GM20431 (cell line): ENCODE measurements around the gene SEC16A.

Experiments
- in situ Hi-C: fragments of 300-500 bp; cut with MseI, MboI; formaldehyde crosslinking; loops from one replicate; pipeline ENCODE4 v1.15.0; 2020; ENCODE audit warnings: low sequenced_read_pairs; ENCODE audit not compliant: unreplicated experiment

The SEC16A gene

DNA sequence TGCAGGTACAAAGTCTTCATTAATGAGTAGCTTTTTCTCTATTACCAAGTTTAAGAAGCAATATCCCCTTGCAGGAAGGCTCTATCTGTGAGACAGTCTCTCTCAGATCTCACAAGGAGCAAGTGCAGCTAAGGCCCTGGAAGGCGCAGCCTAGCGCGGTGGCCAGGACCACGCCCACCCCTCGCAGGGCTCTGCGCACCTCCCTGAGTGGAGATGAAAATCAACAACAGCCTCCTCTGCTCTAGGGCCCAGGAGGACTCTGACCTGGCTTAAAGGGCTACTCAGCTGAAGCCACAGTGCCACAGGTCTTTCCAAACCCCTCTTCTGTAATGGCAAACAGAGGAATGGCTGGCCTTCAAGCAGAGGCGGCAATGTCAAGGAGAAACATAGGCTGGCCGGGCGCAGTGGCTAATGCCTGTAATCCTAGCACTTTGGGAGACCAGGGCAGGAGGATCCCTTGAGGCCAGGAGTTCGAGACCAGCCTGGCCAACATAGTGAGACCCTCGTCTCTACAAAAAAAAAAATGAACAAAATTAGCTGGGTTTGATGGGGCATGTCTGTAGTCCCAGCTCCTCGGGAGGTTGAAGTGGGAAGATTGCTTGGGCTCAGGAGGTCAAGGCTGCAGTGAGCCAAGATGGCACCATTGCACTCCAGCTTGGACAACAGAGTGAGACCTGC is 11.9 kb downstream of the SEC16A start:
- in situ Hi-C loops: no loop called here

DNA sequence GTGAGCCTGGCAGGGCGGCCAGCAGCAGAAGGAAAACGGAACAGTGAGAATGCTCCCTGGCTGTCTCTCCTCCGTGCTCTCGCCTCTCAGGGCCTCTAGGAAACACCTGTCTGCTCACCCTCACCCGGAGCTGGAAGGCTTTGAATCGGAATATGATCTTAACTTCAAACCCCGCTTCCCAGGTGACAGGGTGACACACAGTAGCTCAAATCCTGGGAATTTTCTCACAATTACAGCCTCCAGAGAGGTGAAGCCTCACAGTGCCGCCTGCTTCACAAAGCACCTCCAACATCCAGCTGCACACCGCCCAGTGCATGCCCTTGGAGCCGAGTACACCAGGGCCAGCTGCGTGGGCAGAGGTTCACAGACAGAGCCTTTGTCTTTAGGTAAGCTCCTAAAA is 12.5 kb downstream of the SEC16A start:
- in situ Hi-C loops: no loop called here

DNA sequence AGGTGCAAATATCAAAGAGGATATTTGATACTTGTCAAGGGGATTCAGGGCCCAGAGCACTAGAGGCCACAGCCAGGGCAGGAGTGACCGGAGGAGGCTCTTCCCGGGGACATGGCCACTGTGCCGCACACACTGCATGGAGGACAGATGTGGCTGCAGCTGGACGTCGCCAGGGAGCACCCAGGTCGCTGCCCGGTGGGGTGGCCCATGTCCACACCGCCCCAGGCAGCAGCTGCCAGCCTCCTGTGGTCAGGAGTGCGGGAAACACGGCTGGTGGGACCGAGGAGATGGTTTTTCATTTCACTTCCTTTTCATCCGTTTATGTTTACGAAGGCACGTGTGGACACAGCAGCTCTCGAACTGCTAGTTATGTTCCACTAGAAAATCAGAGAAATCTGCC is 15.1 kb downstream of the SEC16A start:
- in situ Hi-C loops: no loop called here

DNA sequence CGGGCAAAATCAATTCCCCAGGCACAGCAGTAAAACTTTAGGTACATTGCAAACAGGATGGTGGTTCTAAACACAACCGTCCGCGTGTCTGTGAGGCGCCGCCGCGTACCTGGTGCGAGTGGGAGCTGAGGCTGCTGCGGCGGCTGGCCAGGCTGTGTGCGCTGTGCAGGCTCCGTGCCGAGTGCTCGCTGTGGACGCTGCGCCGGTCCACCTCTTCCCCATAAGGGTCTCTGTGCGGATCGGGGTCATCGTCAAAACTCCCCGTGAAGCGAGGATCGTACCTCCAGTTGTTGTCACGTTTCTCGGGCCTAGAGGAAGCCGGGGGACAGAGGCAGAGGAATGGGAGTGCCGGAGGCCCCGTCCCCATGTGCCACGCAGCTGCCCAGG is 16.7 kb downstream of the SEC16A start:
- in situ Hi-C loops: no loop called here

DNA sequence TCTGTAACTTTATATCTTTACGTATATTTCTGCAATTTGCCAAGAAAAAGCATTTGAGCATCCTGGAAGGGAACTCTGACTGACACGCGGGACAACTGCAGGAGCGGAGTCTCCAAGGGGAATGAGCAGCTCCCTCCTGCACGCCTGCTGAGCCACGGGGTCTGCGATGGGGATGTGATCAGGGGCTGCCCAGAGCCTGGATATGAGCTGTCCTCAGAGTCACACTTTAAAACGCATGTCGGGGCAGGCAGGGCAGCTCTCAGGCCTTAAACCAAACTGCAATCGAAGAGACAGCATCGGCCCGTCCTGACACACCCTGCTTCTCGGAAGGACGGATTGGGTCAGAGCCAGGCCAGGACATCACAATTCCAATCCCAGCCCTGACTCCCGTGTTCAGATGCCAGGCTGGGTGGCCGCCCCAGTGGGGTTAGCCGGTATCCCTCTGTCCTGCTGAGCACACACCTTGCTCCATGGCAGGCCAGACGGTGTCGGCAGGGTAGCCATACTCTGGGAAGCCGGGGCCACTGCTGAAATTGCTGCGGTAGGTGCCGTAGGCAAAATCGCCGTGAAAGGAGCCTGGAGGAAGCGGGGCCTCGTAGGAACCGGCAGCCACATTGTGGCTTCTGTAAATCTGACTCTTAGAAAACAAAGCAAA is 17.2 kb downstream of the SEC16A start:
- in situ Hi-C loops: no loop called here

DNA sequence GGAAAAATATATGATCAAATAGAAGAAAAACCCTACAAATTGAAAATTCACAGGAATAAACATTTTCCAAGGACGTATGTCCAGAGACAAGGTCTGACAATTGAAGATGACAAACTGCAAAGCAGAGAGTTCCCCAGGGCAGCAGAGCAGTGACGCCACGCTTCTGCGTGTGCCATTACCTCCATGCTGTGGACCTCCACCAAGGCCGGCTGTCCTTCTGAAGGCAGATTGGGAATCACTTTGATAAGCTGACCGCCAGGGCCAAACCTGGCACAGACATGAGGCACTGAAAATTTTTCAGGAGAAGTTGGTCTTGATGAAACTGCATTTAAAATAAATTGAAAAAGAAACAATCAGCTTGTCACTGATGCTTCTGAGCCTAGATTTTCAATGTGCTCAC is 18.6 kb downstream of the SEC16A start:
- in situ Hi-C loops: no loop called here

DNA sequence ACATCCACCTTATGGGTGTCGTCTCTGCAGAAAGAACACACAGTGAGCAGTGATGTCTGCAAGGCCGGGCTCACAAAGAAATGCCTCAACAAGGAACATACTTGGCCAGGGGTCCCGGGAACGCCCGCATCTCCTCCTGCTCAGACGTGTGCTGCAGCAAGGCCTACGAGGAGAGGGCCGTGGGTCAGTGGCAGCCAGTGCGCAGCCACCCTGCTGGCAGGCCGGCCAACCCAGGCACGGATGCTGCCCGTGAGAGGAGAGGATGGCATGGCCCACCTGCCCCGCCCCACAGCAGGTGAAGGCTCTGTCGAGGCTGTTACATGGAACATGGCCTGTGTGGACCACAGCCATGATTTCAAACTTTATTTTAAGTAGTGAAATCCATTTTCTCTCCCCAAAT is 19.3 kb downstream of the SEC16A start:
- in situ Hi-C loops: no loop called here

DNA sequence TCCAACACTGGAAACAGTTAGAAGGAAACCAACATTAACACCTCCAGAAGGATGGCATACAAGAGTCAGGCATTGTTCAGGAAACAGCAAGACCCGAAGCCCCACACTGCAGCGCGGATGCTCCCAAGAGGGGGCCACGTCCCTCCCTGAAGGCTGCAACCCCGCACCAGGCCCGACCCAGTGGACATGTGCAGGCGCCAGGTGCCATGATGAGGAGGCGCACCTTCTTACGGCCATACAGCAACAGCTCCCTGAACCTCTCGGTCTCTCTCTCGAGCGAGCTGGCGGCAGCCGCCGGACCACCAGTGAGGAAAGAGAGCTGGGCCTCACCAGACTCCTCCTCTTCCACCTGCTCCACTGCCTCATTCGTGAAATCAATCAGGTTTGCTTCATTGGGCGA is 20.2 kb downstream of the SEC16A start:
- in situ Hi-C loops: no loop called here

DNA sequence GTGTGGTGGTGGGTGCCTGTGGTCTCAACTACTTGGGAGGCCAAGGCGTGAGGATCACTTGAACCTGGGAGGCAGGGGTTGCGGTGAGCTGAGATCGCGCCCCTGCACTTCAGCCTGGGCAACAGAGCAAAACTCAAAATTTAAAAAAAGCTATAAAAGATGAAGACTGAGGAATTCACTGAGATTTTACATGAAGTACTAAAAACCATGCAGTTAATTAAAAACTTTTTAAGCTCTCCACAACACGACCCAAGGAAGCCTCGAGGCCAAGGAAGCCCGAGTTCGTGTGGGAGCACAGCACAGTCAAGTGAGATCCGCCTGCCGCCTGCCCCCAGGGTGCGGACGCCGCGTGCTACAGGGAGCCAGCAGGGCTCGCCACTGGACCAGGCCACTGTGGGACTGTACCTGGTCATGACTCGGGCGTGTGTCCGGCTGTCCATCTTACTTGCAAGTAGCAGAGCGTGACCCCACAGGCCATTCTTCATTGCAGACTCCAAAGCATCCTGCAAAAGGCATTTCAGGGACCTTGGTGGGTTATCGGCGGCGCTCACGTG is 22.0 kb downstream of the SEC16A start:
- in situ Hi-C loops: no loop called here

DNA sequence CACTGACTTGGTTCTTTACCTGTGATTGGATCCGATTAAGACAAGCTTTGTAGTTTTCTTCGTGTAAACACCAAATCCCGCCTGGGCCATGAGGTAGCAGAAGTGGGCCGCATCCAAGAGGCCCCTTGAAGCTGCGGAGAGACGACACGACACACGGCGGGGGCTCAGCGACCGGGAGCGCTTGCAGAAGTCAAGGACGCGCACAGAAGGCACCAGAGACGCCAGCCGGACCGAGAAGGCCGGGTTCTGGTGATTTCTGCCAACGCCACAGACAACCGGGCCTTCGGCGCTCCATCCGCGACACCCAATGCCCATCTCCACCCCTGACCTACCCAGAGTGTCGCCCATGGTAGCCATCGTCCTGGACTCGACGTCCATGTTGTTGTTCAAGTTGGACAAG is 23.4 kb downstream of the SEC16A start:
- in situ Hi-C loops: no loop called here

DNA sequence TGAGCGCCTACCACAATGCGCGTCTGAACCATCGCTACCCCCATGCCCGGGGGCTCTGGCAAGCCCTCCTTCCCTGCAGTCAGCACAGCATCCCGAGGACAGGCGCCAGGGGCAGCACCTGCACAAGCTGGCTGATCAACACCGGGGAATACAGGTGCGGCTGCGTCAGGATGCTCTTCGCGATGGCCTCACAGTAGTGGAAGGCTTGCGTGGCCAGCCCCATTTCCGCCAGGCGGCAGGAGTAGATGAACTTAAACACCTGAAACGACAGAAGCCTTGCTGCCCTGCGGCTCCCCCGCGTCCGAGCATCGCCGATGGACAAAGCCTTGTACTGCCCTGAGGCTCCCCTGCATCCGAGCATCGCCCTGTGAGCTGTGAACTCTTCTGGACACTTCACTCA is 25.5 kb downstream of the SEC16A start:
- in situ Hi-C loops: no loop called here

DNA sequence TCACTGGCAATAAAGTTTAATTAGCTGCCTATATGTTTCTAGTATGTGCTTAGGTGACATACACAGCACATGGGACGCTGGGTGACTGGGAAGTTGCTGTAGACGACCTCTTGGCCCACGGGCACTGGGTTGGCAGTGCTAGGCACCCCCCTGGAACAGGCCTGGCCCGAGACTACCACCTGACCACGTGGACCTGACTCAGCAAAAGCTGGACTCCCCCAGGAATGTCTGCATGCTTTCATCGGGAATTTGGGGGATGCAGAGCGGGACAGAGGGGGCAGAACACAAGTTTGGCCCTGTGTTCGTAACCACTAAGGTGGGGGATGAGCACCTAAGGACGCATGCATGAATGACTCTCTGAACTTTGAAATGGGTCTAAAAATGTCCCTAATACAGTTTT is 26.6 kb downstream of the SEC16A start:
- in situ Hi-C loops: no loop called here

DNA sequence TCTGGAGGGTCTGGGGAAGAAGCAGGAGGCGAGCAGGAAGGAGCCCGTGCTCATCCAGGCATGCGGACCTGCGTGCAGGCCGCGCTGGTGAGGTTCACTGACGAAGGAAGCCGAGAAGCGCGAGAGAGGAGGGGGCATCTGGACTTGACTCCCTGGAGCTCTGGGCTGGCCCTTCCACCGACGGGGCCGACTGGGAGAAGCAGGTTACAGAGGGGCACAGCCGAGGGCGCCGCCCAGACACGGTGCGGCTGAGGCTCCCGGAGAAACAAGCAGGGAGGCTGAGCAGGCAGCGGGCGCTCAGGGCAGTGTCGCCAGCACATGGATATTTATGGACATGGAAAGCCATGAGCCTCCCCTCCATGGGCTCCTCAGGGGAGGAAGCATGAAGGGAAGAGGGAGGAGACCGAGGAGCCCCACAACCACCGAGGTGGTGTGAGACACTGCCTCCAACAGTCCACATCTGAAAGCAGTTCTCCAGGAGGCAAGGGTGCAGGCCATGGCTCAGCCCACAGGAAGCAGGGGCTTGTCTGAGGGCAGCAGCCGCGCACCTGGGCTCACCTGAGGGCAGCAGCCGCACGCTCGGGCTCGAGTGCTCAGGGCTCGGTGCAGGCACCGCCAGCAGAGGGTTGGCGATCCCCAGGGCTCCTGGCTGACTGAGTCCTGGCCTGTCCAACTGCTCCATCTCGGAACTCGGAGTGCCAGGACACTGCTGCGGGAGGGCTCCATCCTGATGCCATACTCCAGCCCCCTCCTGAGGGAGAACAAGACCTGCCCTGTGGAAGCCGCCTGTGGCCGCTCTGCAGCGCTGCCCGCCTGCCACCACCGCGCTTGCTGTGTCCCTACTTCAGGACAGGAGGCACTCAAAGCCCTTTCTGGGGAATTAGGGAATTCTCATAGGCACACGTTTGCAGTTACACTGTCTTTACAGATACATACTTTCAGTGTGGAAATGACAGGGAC is 27.5 kb downstream of the SEC16A start:
- in situ Hi-C loops: no loop called here

DNA sequence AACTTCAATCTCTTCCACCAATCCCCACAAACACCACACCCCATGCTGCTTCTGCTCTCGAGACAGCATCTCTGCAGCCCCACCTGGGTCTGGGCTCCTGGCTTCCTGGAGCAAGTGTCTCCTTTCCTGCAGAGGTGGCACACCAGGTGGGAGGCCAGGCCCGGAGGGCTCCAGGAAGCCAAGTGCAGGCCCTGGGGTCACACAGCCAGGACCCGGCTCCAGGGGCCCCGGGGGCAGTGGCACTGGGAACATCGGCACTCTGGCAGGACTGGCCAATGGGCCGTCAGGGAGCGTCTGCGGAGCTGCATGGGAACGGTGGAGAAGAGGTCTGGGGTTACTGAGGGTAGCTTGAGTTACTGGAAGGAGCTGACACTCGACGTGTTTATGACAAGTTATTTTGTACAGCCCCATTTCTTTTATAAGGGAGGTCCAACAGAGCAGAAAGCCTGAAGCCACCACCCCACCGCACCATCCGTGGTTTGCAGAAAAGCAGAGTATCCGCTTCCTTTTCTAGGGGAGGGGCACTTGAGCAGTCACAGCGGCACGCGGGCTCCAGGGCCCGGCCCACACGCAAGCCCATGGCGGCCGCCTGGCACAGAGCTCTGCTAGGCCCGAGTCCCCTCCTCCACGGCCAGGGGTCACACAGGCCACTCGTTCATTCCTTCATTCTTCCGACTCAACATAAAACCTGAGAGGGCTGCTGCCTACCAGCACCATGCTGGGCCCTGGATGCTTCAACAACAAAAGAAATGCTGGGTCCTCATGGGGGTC is 28.6 kb downstream of the SEC16A start:
- in situ Hi-C loops: no loop called here

DNA sequence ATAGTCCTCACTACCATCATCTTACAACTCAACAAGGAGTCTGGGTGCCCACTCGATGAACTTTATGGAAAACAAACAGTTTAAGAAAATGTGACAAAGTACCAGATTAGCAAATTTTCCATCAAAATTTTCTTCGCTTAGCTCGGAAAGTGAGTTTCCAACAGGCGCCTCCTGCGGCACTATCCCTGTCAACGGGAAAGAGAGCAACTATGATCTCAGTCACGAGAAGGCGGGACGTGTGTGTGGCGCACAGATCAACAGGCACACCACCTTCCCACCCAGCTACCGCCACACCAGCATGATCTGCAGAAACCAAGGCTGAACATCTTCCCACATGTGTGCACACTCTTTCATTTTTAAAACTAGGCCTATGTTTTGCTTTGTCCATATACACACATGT is 29.5 kb downstream of the SEC16A start:
- in situ Hi-C loops: no loop called here

DNA sequence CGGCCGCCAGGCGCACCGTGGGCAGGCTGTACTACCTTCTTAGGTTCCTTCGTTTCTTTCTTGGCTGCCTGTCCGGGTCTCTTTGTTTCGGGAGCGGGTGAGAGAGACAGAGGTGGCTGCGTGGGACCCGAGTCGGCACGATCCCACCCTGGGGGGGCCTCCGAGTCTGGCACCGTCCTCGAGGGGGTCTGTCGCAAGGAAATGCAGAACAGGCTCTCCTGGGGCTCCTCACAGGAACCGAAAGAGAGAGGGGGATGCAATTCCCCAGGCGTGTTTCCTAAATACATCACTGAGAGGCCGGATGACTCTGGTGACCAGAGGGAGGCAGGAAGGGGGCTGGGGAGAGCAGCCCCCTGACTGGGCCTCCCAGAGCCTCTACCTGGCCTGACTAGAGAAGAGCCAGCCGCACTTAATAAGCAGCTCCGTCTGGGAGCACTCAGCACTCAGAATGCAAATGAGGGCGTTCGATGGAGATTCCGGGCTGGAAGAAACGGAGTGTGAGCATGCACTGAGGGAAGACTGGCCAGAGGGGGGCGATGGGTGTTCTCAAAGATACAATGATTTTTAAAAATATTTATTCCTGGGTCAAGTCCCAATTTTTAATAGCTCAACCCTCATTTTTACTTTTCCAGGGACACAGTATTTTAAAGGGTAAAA is 31.5 kb downstream of the SEC16A start:
- in situ Hi-C loops: no loop called here

DNA sequence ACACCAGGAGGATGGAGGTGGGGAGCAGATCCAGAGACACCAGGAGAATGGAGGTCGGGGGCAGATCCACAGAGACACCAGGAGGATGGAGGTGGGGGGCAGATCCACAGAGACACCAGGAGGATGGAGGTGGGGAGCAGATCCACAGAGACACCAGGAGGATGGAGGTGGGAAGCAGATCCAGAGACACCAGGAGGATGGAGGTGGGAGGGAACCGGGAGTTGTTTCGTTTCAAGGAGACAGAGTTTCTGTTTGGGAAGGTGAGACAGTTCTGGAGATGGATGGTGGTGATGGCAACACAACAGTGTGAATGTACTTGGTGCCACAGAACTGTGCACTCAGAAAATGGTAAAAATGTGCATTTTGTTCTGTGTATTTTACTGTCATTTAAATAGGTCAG is 34.2 kb downstream of the SEC16A start:
- in situ Hi-C loops: no loop called here

DNA sequence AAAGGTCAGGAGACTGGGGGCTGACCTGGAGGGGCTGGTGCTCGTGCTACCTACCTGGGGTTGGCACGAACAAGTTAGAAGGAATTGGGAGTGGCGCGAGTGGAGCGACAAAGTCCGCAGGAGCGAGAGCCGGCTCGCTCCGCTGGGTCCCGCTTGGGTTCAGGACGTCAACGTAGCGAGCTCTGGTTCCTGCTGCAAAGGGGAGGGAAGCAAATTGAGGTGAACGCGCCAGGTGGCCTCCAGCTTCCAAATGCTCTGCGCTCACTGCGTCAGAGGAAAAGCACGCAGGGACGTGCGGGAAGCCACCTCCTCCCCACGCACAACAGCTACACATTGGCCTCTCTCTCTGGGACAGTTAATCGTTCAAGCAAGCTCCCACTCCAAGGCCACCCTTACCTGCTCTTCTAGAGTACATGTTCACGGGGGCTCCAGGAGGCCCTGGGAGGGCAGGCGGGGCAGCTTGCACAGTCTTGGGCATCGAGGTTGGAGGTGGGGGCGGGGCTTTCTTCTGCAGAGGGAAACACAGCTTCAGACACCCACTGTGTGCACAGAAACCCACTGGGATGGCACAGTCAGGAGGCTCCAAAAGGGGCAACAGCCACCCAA is 35.6 kb downstream of the SEC16A start:
- in situ Hi-C loops: no loop called here

DNA sequence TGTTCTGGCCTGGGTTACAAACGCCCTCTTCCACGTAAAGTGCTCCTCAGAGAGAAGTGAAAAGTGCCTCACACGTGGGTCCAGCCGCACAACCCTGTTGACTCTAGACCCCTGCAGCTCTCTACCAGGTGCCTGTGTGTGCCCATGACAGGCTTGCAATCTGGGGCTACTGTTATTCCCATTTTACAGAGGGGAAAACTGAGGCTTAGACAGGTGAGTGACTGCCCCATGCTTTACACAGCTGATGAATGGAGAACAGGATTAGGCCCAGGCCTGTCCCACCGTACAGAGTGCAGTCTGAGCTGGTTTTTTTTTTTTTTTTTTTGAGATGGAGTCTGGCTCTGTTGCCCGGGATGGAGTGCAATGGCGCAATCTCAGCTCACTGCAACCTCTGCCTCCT is 37.0 kb downstream of the SEC16A start:
- in situ Hi-C loops: no loop called here
